ENCODE measurements around the gene MGMT.

Gene MGMT

DNA sequence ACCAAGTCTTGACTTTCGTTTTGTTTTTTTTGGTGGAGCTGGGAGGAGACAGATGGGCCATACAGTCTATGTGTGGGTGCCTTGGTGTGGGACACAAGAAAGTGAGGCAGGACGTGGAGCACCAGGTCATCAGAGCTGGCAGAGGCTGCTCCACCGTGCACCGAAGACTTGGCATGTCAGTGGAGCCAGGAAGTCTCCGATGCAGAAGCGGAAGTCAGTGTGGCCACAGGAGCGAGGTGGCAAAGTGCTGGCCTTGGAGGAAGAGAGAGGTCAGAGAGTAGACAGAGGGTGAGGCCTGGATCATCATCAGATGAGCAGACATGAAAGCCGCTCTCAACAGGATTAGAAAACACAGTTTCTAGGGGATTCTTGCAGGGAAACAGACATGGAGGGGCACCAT lies 116.8 kb downstream of the MGMT start:
- no peak for DNase-seq

DNA sequence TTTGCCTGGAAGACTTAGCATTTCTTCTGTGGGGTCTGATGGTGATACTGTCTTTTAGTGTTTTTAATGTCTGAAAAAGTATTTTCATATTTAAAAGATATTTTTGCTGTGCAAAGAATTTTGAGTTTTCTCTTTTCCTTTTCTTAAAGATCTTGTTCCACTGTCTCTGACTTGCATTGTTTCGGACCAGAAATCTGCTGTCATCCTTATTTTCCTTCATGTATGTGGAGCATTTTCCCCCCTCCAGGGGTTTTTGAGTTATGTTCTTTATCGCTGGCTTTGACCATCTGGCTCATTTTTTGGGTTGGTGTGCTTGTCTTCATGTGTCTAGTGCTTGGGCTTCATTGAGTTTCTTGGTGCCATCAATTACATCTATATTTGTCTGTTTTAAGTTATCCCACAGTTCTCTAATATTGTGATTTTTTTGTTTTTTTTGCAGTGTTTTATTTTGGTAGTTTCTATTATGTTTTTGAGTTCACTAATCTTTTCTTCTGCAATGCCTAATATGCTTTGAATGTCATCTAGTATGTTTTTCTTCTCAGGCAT lies 119.9 kb downstream of the MGMT start:
- DNase-seq = no peak

DNA sequence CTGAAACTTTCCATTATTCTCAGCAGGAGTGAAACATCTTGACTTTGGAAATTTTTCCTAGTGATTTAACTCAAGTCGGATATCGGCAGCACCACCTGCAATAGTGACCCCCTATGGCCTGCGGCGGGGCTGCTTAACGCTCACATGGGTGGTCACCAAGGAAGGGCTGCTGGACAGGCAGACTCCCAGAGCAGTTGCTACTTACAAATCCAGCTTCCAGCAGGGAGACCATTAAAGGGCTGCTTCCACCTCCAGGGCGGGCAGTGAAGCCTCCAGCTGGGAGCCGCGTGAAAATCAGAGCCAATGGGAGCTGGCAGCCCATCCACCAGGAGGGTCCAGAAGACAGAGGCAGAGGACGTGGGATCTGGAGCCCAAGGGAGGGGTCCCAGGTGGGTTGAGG lies 122.5 kb downstream of the MGMT start:
- no peak for DNase-seq

- DNase-seq = no peak
These were observed 126.9 kb downstream of the MGMT start for GRCh38 chr10:129593953-129594352.

DNA sequence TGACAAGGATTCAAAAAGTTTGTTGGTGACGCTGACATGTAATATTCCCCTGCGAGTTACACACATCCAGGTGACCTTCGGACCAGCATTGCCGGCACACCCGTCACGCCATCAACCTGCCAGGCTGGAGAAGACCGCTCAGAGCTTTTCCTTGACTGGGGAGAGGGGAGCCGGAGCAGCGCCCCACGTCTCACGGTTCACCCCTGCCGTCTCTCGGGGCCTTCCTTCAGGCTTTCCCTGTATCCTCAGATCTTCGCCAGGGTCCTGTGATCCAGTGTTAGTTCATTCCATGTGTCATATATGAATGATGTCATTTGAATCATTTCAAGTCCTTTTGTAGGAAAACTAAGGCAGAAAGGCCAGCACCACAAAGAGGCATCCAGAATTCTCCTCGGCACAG lies 127.8 kb downstream of the MGMT start:
- no peak for DNase-seq

DNA sequence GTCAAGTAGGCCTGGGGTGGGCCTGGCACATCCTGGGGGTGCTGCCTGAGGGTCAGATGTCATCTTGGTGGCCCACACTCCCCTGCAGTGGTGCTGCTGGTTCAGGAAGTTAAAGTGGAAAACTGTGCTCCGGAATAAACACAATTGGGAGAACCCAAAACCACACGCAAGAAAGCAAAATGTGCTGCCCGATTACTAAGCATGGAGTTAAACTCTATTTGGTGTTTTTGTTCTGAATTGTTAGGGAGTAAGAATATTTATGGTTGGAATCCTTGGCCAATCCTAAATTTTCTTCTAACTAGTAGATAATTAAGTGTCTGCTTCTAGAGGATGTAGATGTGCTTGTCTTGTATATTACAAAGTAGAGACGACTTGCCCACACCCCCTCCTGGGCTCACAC lies 131.4 kb downstream of the MGMT start:
- DNase-seq = no peak

DNA sequence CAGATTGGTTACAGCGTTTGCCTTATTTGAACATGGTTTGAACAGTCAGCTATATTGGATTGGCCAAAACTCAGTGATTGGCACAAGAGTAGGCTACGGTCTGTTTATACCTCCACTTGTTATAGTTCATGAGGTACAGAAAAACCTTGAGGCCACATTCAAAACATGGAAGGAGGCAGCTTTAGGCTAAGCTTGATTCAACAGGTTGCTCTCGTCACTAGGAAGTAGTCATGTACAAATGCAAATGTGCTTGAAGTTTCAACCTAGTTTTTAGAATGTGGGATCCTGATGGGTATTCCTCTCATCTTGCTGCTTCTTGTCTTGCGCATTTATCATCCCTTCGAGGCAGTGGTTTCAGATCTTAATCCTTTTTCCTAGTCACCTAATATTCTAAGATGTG lies 132.1 kb downstream of the MGMT start:
- DNase-seq = no peak

DNA sequence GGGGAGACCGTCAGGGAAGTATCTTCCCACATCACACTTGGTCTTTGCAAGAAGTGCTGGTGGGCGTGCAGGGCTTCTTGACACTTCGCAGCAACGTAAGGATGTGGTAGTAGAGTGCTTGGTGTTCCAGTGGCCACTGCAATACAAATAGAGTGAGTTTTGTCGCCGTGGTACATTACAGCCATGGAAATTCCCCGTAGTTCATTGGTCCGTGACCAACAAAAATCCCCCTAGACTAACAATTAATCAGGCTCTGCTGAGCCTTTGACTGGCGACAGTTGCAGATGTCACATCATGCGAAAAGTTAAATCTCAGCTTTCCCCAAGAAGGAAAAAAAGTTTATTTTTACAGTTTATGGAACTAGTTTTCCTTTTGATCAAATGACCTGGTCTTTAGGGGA lies 134.7 kb downstream of the MGMT start:
- DNase-seq = no peak

DNA sequence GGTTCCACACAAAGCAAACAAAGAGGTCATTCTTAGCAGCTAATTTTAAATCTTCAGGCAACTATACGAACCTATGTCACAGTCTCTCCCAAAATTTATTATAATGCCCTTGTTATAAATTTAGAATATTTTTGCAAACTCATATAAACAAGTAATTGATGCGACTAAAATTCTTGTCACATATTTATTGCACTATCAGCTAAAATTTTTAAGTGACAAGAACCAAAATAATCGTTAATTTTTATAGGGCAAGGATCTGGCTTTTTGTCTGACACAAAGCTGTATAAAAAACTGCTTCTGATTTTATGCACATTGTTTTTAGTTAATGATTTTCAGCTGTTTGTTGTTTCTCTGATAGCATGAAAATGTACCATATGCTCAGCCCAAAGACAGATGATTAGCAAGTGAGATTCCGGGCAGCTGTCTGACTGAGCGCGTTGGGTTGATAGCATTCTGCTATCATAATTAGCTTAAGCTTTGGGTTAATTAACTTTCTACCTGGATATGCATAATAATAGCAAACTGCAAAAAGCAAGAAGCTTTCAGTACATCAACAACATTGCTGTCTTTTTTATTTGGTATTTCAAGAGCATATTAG lies 136.0 kb downstream of the MGMT start:
- DNase-seq = no peak

DNA sequence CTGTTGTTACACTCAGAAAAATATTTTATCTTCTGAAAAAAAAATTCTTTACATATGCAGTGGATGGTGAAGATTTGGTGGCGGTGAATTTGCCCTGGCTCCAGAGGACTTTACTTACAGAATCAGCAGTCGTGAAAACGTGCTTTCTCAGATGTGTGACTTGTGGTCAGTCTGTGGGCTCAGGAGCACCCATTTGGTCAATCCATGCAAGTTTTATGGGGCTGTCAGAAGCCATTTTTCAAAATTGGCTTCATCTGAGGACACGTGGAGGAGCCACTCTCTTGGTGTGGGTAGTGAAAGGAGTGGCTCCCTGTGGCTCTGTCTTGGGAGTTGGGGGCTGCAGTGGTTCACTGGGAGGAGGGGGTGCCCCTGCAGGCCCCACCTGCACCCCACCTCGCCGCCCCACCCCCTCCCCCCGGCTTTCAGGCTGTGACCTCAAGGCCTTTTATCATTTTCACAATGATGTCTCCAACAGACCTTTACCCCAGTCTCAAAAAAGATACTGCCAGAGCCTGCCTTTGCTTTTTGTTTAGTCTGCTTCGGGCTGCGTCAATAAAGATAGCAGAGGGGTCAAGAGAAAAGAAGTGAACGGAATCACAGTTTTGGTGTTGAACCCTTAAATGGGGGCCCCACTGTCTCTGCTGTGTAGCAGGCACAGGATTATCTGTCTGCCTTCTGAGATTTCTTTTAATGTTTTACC lies 137.4 kb downstream of the MGMT start:
- no peak for DNase-seq

DNA sequence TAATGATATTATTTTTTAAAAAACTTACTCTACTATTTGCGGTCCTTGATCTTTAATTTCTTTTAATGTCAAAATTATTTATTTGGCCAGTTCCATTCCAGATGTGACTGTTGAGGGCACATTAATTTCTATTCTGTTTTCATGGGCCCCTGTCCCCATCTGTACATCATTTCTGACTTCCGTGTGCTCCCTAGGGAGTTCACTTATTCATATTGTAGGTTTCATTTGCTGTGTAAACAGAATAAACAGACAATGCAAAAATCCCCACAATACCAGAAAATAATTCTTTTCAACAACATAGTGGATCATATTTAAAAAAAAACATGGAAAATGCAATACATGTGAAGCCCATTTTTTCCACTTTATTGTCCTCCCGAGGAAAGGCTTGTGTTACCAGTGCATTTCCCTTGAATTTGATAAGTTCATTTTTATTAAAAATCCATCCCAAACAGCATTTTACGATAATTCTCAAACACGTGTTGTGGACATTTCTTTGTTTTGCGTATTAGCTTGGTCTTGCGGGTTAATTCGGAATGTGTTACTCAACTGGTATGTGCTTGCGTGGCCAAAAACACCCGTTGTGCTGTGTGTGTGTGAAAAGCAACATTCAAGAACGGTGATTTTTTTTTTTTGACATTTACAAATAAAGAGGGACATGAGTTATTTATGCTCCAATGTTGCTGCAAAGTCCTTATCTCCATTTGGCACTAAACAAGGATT lies 138.4 kb downstream of the MGMT start:
- DNase-seq = no peak

DNA sequence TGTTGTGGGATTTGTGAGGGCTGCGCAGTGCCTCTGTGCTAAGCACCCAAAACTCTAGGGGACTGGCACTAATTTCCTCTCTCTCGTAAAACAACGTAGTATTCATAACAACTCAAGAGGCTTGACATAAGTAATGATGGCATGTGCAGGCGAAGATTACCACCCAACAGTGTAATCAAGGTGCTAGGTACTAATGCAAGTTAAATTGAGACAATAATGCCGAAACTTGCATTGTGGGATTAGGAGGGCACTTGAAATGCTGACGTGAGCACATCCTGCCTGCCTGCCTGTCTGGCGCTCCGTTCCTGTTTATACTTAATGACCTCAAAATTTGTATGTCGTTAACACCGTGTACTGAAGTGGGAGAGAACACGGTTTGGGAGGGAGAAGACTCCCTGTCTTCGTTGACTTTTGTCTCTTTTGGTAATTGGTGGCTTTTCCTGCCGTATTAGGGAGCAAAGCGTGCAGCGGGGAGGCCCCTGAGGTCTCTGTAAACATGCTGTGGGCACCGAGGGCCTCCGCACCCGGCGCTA lies 139.0 kb downstream of the MGMT start:
- DNase-seq = no peak

DNA sequence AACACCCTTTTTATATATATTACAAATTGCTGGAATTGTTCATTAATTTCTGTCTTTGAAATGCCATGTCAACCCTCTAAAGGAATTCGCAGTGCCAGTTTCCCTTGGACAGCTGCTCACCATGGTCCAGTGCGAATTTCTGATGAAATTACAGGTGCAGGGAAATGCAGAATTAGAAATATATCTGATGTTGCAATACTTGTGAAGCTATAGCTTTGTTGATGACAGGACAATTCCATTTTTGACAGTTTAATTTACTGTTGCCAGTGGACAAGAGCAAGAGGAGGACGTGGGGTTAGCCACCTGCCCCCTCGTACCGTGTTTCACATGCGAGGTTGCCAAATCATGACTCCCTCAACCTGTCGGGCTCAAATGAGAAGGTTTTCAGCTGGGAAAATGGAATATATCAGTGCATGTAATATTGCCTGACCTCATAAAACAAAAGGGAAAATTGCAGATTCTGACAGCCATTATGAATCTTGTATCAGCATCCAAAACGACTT lies 140.6 kb downstream of the MGMT start:
- DNase-seq = no peak

DNA sequence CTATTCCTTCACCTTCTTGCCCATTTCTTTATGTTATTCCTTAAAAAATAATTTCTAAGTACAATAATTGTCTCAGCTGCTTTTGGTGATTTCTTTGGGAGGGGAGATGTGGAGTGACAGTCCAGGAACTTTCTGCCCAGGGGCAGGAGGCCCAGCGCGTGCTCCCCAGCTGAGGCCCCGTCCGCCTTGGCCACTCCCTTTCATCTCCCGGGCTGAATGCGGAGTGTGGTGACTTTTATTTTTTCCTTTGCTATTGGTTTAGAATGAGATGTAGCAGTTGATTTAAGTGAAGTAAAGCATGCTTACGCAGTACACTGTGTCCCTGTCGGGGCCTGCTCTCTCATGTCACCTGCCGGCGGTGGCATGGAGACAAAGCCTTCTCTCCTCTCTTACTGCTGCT lies 141.6 kb downstream of the MGMT start:
- no peak for DNase-seq

GRCh38 chr10:129609551-129609950 lies 142.5 kb downstream of the MGMT start:
- peak in 1 of 51 donors; percentile 18 for DNase-seq

DNA sequence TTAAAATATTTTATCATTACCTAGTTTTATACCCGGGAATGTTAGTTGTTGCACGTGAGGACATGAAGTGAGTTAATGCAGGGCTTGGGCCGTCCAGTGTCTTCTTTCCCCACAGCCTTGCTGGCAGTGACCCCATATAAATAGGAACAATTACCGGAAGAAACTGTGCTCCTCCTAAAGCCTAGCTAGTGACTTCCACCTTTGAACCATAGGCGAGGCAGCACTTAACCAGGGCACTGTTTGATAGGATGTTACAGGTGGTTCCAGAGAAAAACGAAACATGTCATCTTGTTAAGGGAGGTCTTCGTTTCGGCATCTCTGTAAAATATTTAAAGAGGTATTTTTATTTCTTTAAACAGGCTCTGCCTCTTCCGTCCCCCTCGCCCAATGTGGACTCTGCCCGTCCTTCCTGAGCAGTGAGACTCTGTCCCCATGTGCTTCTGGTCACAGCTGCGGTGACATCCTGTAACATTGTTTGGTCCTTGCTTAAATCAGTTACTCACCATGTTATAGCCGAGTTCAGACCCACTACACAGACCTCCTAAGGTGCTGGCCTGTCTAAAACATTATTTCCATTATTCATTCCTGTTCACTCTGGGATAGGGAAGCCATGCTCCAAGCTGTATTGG lies 145.6 kb downstream of the MGMT start:
- DNase-seq = no peak

- DNase-seq = no peak
These were observed 146.4 kb downstream of the MGMT start for GRCh38 chr10:129613377-129613980.

- no peak for DNase-seq
These were observed 147.3 kb downstream of the MGMT start for GRCh38 chr10:129614341-129614740.

- no peak for DNase-seq
These were observed 148.3 kb downstream of the MGMT start for GRCh38 chr10:129615381-129615780.

DNA sequence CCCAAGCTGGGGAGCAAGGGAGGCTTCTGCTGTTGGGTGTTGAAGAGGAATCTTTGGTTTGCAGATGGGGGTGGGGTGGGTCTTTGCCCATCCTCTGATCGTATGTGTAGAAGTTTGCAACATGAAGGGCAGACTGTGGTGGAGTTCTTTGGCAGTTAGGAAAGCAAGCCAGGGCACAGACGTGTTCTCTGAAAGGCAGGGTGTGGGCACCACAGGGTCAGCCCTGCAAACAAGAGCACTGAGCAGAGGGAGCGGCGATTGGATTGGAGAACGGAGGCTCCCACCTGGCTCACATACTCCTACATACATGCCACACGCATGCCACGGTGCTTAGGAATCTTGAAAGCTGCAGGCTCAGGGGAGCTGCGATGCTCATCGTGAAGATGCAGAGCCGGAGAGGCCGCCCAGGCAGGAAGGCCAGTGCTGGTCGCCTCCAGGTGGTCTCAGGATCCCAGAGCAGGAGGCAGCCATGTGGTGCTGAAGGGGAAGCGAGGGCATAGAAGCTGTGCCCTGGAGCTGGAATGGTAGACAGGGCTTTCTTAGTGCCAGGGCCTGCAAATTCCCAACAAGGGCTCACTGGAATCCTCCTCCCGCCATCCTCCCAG lies 149.0 kb downstream of the MGMT start:
- no peak for DNase-seq

GRCh38 chr10:129617768-129618167 lies 150.7 kb downstream of the MGMT start:
- DNase-seq = no peak

All from hypothalamus (tissue), 51 donors.